Mesodermal cell (in vitro differentiated cells): Measurements from ENCODE around the gene TNFRSF21.
"Not testable (repeated sequence)": the region's sequence is repeated elsewhere in the genome, so short reads cannot be mapped to it uniquely, and the experiment has no call there.

ENCODE experiments used
- H3K27ac ChIP-seq: 2 replicates; pipeline ENCODE4 v1.7.0; 2013; ENCODE audit warnings: mild to moderate bottlenecking, low read depth, low read length, moderate library complexity; ENCODE audit not compliant: severe bottlenecking
- H3K36me3 ChIP-seq: 2 replicates; pipeline ENCODE4 v1.7.1; 2013; ENCODE audit warnings: mild to moderate bottlenecking, low read length, moderate library complexity; ENCODE audit not compliant: control insufficient read depth, insufficient read depth
- H3K4me1 ChIP-seq: one replicate; pipeline ENCODE4 v1.7.1; 2013; ENCODE audit warnings: mild to moderate bottlenecking, low read length; ENCODE audit not compliant: insufficient read depth, control insufficient read depth, poor library complexity, severe bottlenecking
- H3K4me3 ChIP-seq: 2 replicates; pipeline ENCODE4 v1.7.0; 2013; ENCODE audit warnings: low read length, control low read depth, mild to moderate bottlenecking; ENCODE audit not compliant: insufficient read depth, poor library complexity, severe bottlenecking; ENCODE audit errors: extremely low read depth
- H3K9me3 ChIP-seq: 2 replicates; pipeline ENCODE4 v1.7.1; 2013; ENCODE audit warnings: mild to moderate bottlenecking, low read length, moderate library complexity; ENCODE audit not compliant: control insufficient read depth
- WGBS, 2 experiments: methylation state at CpG; one replicate each; pipeline ENCODE4 v1.1.5; 2013; ENCODE audit warnings: missing lambda C conversion rate in 2 of 2; ENCODE audit not compliant: insufficient coverage in 2 of 2; 5-methylcytosine and 5-hydroxymethylcytosine counted together

The TNFRSF21 gene

GRCh38 chr6:47323887-47324286, 14.2 kb upstream of the TNFRSF21 start:
- Histone ChIP-seq H3K36me3 (no peaks in the 10 kb centered on the region), H3K4me1 (no peaks in the 10 kb centered on the region), H3K27ac (no peak overlapping the region), H3K9me3 (peaks cover 8% of the 10 kb centered on the region), H3K4me3 (no peak overlapping the region)
- no CpG with 5 or more reads among the region's 1 CpG for WGBS, 2 experiments

- WGBS, 2 experiments = 94 to 100% methylated on average over 1 to 2 of the region's 2 CpGs
Observed at GRCh38 chr6:47323321-47323720, 13.6 kb upstream of the TNFRSF21 start.

GRCh38 chr6:47321577-47321976, 11.9 kb upstream of the TNFRSF21 start:
- WGBS, 2 experiments = 72 to 86% methylated on average over 4 of the region's 4 CpGs
- H3K4me3 ChIP-seq = no peak overlapping the region
- H3K4me1 ChIP-seq = no peaks in the 10 kb centered on the region
- no peaks in the 10 kb centered on the region for H3K9me3 ChIP-seq
- no peaks in the 10 kb centered on the region for H3K36me3 ChIP-seq
- no peak overlapping the region for H3K27ac ChIP-seq

More at GRCh38 chr6:47323321-47323720, 13.6 kb upstream of the TNFRSF21 start:
- Histone ChIP-seq H3K9me3 (peaks cover 8% of the 10 kb centered on the region), H3K36me3 (no peaks in the 10 kb centered on the region), H3K27ac (no peak overlapping the region), H3K4me1 (no peaks in the 10 kb centered on the region), H3K4me3 (no peak overlapping the region)

- H3K27ac ChIP-seq = no peak overlapping the region
- no peaks in the 10 kb centered on the region for H3K9me3 ChIP-seq
- WGBS, 2 experiments = 91 to 100% methylated on average over 1 to 2 of the region's 4 CpGs
- no peak overlapping the region for H3K4me3 ChIP-seq
- H3K36me3 ChIP-seq = no peaks in the 10 kb centered on the region
- no peaks in the 10 kb centered on the region for H3K4me1 ChIP-seq
Observed at GRCh38 chr6:47319867-47320266, 10.2 kb upstream of the TNFRSF21 start.

- H3K27ac ChIP-seq = no peak overlapping the region
- H3K36me3 ChIP-seq = no peaks in the 10 kb centered on the region
- H3K4me3 ChIP-seq = no peak overlapping the region
- 93 to 96% methylated on average over 3 of the region's 3 CpGs for WGBS, 2 experiments
- H3K9me3 ChIP-seq = no peaks in the 10 kb centered on the region
- H3K4me1 ChIP-seq = no peaks in the 10 kb centered on the region
Observed at GRCh38 chr6:47319382-47319781, 9.7 kb upstream of the TNFRSF21 start.

- Histone ChIP-seq H3K9me3 (no peaks in the 10 kb centered on the region), H3K4me3 (no peak overlapping the region), H3K27ac (no peak overlapping the region), H3K36me3 (no peaks in the 10 kb centered on the region), H3K4me1 (no peaks in the 10 kb centered on the region)
- WGBS, 2 experiments = no CpG with 5 or more reads among the region's 3 CpGs
Observed at GRCh38 chr6:47318236-47318989, 8.7 kb upstream of the TNFRSF21 start.

- H3K4me1 ChIP-seq, H3K36me3 ChIP-seq, H3K27ac ChIP-seq, H3K9me3 ChIP-seq, H3K4me3 ChIP-seq: not testable (repeated sequence)
- WGBS, 2 experiments = 95% methylated on average over 7 to 8 of the region's 8 CpGs
Observed at GRCh38 chr6:47315181-47315580, 5.5 kb upstream of the TNFRSF21 start.

- Histone ChIP-seq H3K36me3 (peaks cover 21% of the 10 kb centered on the region), H3K9me3 (no peaks in the 10 kb centered on the region), H3K27ac (no peak overlapping the region), H3K4me1 (peaks cover 4% of the 10 kb centered on the region), H3K4me3 (peak overlapping the region; percentile 97)
- 5 to 8% methylated on average over 7 of the region's 7 CpGs for WGBS, 2 experiments
Observed at GRCh38 chr6:47310131-47310480, 401 bp upstream of the TNFRSF21 start.

GRCh38 chr6:47308552-47309290, 984 bp downstream of the TNFRSF21 start:
- H3K9me3 ChIP-seq = no peaks in the 10 kb centered on the region
- H3K4me1 ChIP-seq = peaks cover 16% of the 10 kb centered on the region
- H3K4me3 ChIP-seq = peak overlapping the region; percentile 97
- H3K27ac ChIP-seq = peak overlapping the region; percentile 51
- 0 to 1% methylated on average over 18 to 28 of the region's 48 CpGs for WGBS, 2 experiments
- H3K36me3 ChIP-seq = peaks cover 30% of the 10 kb centered on the region

GRCh38 chr6:47308198-47308517, 1.5 kb downstream of the TNFRSF21 start:
- peaks cover 34% of the 10 kb centered on the region for H3K36me3 ChIP-seq
- H3K9me3 ChIP-seq = no peaks in the 10 kb centered on the region
- no peak overlapping the region for H3K27ac ChIP-seq

More at GRCh38 chr6:47308198-47308517, 1.5 kb downstream of the TNFRSF21 start:
- 0% methylated on average over 1 of the region's 3 CpGs for WGBS, 2 experiments
- H3K4me3 ChIP-seq = peak overlapping the region; percentile 97
- H3K4me1 ChIP-seq = peaks cover 16% of the 10 kb centered on the region
